Transverse colon (tissue), 4 donors: Measurements from ENCODE around the gene HTN1.

Experiments used
- EP300 ChIP-seq: sonication (generic); formaldehyde crosslinking; IDR thresholded peaks from one replicate; pipeline ENCODE4 v1.6.1; 2017; ENCODE audit warnings: antibody characterized with exemption, low read depth
- POLR2A ChIP-seq: fragments of 450-650 bp; IDR thresholded peaks from one replicate; pipeline ENCODE4 v1.6.1; 2016; ENCODE audit warnings: antibody characterized with exemption, mild to moderate bottlenecking, moderate library complexity
- POLR2AphosphoS5 ChIP-seq, 3 donors: sonication (generic); formaldehyde crosslinking; IDR thresholded peaks; one replicate each; pipeline ENCODE4 v1.6.1; 2016; ENCODE audit warnings: antibody characterized with exemption in 3 of 3
- TF ChIP-seq, protein P1 (sequence below), 5 experiments: fragments of 200-600 bp in 3 of 5; fragments of 450-650 bp in 2 of 5; sonication (generic) in 3 of 5; IDR thresholded peaks; 1 replicate in 2 of 5; 2 replicates in 3 of 5; pipeline ENCODE4 v1.5.1; 2016 to 2017; ENCODE audit warnings: antibody characterized with exemption in 5 of 5, inconsistent platforms in 3 of 5, mild to moderate bottlenecking in 2 of 5, moderate library complexity in 1 of 5

DNA sequence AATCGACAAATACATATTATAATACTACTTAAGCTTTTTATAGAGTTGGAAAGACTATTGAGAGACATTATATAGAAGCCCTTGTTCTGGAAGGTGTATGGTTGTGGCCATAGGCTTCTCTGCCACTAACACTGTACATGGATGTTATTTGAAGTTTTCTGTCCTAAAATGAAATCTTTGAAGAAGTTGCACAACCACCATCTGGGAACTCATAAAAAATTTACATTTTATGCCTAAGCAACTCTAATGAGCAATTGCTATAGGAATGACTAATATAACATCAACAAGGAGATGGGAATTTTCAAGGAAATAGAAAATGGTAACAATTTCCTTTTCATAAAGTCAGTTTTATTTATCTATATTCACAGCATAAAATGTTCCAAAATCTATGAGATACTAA, 7.4 kb downstream of the HTN1 start:
- TF ChIP-seq, protein P1, sequence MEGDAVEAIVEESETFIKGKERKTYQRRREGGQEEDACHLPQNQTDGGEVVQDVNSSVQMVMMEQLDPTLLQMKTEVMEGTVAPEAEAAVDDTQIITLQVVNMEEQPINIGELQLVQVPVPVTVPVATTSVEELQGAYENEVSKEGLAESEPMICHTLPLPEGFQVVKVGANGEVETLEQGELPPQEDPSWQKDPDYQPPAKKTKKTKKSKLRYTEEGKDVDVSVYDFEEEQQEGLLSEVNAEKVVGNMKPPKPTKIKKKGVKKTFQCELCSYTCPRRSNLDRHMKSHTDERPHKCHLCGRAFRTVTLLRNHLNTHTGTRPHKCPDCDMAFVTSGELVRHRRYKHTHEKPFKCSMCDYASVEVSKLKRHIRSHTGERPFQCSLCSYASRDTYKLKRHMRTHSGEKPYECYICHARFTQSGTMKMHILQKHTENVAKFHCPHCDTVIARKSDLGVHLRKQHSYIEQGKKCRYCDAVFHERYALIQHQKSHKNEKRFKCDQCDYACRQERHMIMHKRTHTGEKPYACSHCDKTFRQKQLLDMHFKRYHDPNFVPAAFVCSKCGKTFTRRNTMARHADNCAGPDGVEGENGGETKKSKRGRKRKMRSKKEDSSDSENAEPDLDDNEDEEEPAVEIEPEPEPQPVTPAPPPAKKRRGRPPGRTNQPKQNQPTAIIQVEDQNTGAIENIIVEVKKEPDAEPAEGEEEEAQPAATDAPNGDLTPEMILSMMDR (IDR thresholded peaks at IDR 0.05): no peak
- no peak for TF ChIP-seq EP300
- no peak for TF ChIP-seq POLR2A
- no peak for TF ChIP-seq POLR2AphosphoS5 (IDR thresholded peaks at IDR 0.05)
